SU-DHL-6 (cell line): Measurements from ENCODE around the gene GRID2.

ENCODE experiments used
- H2AFZ ChIP-seq: fragments of 200-600 bp; sonication (generic); 2 replicates; pipeline ENCODE4 v1.6.1; 2014; ENCODE audit warnings: low read depth, mild to moderate bottlenecking, moderate library complexity, mixed read lengths, antibody characterized with exemption, low read length; ENCODE audit not compliant: severe bottlenecking
- H3F3A ChIP-seq: fragments of 200-600 bp; shearing (Covaris generic); 2 replicates; pipeline ENCODE4 v1.6.0; 2016; ENCODE audit warnings: antibody characterized with exemption, mild to moderate bottlenecking; ENCODE audit not compliant: insufficient read depth
- H3K27ac ChIP-seq: fragments of 200-600 bp; sonication (generic); 2 replicates; pipeline ENCODE4 v1.5.1; 2016; ENCODE audit warnings: low read depth, mild to moderate bottlenecking, low read length, moderate library complexity, mixed read lengths
- H3K27me3 ChIP-seq: fragments of 200-600 bp; sonication (generic), shearing (Covaris generic); 2 replicates; pipeline ENCODE4 v1.6.0; 2014; ENCODE audit warnings: mild to moderate bottlenecking, low read length
- H3K36me3 ChIP-seq: fragments of 200-600 bp; sonication (generic); 2 replicates; pipeline ENCODE4 v1.6.1; 2014; ENCODE audit warnings: mild to moderate bottlenecking, low read length, mixed read lengths
- H3K4me2 ChIP-seq: fragments of 300-600, 200-600 bp; shearing (Covaris generic), sonication (generic); 2 replicates; pipeline ENCODE4 v1.6.0; 2014; ENCODE audit warnings: low read length, low read depth, mild to moderate bottlenecking; ENCODE audit not compliant: poor library complexity, severe bottlenecking
- H3K4me3 ChIP-seq: fragments of 200-600 bp; sonication (generic); 2 replicates; pipeline ENCODE4 v1.5.1; 2014; ENCODE audit warnings: antibody characterized with exemption, low read length, mild to moderate bottlenecking, mixed read lengths; ENCODE audit not compliant: insufficient read depth, poor library complexity, severe bottlenecking
- H3K79me2 ChIP-seq: fragments of 200-600 bp; sonication (generic); 2 replicates; pipeline ENCODE4 v1.6.1; 2014; ENCODE audit warnings: mild to moderate bottlenecking, low read length, moderate library complexity; ENCODE audit not compliant: insufficient read depth
- H3K9ac ChIP-seq: fragments of 200-600 bp; sonication (generic); 2 replicates; pipeline ENCODE4 v1.7.0; 2014; ENCODE audit warnings: mild to moderate bottlenecking, low read length
- H3K9me2 ChIP-seq: fragments of 200-600 bp; sonication (generic); replicated peaks from 2 replicates; pipeline ENCODE4 v1.6.1; 2014; ENCODE audit warnings: low read length; ENCODE audit not compliant: insufficient read depth
- H3K9me3 ChIP-seq: fragments of 200-600 bp; sonication (generic); 2 replicates; pipeline ENCODE4 v1.6.1; 2014; ENCODE audit warnings: low read length, mixed read lengths; ENCODE audit not compliant: insufficient read depth
- H4K20me1 ChIP-seq: fragments of 200-600 bp; sonication (generic); 2 replicates; pipeline ENCODE4 v1.6.1; 2014; ENCODE audit warnings: low read depth, mild to moderate bottlenecking, antibody characterized with exemption, low read length, moderate library complexity, mixed read lengths
- EZH2phosphoT487 ChIP-seq: fragments of 200-600 bp; sonication (generic), shearing (Covaris generic); conservative IDR thresholded peaks from 2 replicates; pipeline ENCODE4 v1.6.1; 2018; ENCODE audit warnings: mild to moderate bottlenecking, antibody characterized with exemption, low read length, moderate library complexity, mixed read lengths
- TF ChIP-seq, protein P1 (sequence below): fragments of 200-600 bp; sonication (generic); IDR thresholded peaks from one replicate; pipeline ENCODE4 v1.5.1; 2017; ENCODE audit warnings: antibody characterized with exemption, mild to moderate bottlenecking, low read length, moderate library complexity; ENCODE audit not compliant: insufficient read depth, poor library complexity, severe bottlenecking

GRID2 gene

DNA sequence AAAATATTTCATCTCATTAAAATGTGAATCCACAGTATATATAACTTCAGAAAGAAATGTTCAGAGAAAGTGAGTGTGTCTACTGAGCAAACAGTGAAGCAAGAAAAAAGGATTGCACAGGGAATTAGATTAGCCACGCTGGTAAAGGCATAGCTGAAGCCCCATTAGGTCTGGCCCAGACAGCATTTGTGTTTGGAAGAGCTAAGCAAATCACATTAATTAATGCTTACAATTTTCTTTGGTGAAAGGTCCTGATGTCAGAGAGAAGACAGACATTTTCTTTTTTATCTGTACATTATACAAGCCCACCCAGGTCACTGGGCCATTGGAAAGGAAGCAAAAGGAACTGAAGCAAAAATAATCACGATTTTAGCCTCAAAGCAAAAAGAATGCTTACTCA lies 354.6 kb downstream of the GRID2 start:
- H3K79me2 ChIP-seq: no peaks in the 10 kb centered on the region
- H3K36me3 ChIP-seq: no peaks in the 10 kb centered on the region
- TF ChIP-seq, protein P1, sequence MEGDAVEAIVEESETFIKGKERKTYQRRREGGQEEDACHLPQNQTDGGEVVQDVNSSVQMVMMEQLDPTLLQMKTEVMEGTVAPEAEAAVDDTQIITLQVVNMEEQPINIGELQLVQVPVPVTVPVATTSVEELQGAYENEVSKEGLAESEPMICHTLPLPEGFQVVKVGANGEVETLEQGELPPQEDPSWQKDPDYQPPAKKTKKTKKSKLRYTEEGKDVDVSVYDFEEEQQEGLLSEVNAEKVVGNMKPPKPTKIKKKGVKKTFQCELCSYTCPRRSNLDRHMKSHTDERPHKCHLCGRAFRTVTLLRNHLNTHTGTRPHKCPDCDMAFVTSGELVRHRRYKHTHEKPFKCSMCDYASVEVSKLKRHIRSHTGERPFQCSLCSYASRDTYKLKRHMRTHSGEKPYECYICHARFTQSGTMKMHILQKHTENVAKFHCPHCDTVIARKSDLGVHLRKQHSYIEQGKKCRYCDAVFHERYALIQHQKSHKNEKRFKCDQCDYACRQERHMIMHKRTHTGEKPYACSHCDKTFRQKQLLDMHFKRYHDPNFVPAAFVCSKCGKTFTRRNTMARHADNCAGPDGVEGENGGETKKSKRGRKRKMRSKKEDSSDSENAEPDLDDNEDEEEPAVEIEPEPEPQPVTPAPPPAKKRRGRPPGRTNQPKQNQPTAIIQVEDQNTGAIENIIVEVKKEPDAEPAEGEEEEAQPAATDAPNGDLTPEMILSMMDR: no peak
- TF ChIP-seq EZH2phosphoT487: no peak

DNA sequence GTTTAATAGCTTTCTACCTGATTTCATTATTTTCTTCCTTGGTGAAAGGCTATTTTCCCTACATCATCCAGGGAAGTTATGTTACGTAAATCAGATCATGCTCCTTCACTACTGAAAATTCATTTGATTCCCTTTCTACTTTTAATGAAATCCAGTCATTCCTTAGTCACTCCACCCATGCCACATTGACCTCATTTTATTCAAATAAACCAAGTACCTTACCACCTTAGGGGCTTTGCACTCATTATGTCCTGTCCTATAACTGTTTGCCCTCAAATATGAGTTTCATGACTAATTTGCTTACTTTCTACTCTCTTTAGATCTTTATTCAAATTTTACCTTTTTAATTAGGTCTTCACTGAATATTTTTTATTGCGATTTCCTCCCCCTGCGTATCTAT lies 374.0 kb downstream of the GRID2 start:
- Histone ChIP-seq H3K9ac (no peak overlapping the region), H3K27me3 (no peaks in the 10 kb centered on the region), H3K9me2 (no peaks in the 10 kb centered on the region), H3K36me3 (no peaks in the 10 kb centered on the region), H3K9me3 (no peaks in the 10 kb centered on the region), H3K4me2 (no peak overlapping the region), H2AFZ (no peak overlapping the region), H3K79me2 (no peaks in the 10 kb centered on the region), H3K4me3 (no peak overlapping the region), H4K20me1 (no peaks in the 10 kb centered on the region), H3F3A (no peaks in the 10 kb centered on the region), H3K27ac (no peak overlapping the region)
- TF ChIP-seq EZH2phosphoT487: no peak
- TF ChIP-seq, protein P1: no peak

More for the DNA sequence above, 354.6 kb downstream of the GRID2 start:
- Histone ChIP-seq H3K27ac (no peak overlapping the region), H3K9me3 (no peaks in the 10 kb centered on the region), H3F3A (no peaks in the 10 kb centered on the region), H4K20me1 (no peaks in the 10 kb centered on the region), H2AFZ (no peak overlapping the region), H3K9ac (no peak overlapping the region), H3K4me2 (no peak overlapping the region), H3K4me3 (no peak overlapping the region), H3K9me2 (no peaks in the 10 kb centered on the region), H3K27me3 (no peaks in the 10 kb centered on the region)

DNA sequence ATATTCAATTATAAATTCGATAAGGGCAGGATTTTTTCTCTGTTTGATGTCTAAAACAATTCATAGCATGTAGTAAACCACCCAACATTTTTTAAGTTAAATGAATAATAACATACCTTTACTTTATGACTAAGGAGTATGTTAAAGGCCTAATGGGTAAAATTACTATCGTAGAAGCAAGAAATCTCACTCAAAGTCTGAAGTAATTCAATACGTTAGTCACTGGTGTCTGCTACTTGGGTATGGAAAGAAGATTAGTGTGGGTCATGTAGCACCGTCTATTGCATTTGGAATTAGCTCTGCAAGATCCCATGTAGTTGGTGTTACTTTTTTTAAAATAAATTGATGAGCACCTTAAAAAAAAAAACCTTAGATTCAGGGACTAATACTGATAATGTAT lies 374.5 kb downstream of the GRID2 start:
- Histone ChIP-seq H3K4me3 (no peak overlapping the region), H3F3A (no peaks in the 10 kb centered on the region), H3K36me3 (no peaks in the 10 kb centered on the region), H3K4me2 (no peak overlapping the region), H3K27ac (no peak overlapping the region), H3K9ac (no peak overlapping the region), H3K9me2 (no peaks in the 10 kb centered on the region), H3K9me3 (no peaks in the 10 kb centered on the region), H3K79me2 (no peaks in the 10 kb centered on the region), H3K27me3 (no peaks in the 10 kb centered on the region), H4K20me1 (no peaks in the 10 kb centered on the region), H2AFZ (no peak overlapping the region)
- TF ChIP-seq, protein P1: no peak
- no peak for TF ChIP-seq EZH2phosphoT487
